ENCODE measurements around the gene MYBPH.

The MYBPH gene

DNA sequence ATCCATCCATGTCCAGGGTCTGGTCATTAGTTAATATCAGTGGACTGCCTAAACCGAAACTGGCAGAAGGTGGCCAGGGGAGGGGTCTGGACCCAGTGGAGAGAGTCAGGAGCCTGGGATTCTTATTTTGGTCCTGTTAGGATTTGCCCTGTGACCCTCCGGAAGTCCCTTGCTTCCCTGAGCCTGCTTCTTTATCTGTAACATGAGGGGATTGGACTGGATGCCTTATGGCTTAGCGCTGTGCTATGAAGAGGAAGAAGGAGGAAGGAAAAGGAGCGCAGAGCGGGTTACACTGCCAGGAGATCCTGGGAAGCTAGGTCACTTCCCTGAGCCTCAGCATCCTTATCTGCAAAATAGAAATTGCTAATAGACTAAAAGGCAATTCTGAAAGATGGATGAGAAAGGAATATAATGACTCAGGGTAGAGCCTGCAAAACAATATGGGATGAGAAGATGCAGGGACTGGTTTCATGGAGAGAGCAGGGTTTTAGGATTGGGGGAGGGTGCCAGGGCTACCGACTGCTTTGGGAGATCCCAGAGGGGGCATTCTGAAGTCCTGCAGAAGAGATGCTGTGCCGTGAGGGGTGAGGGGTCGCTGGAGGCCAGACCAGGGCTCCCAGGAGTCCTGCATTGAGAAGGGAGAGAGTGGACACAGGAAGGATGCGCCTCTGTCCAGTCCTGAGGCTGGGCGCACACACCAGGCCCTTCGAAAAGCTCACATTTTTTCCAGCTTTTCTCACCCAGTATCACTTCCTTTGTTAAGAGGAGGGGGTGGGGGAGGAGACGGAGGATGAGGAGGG is 48.6 kb downstream of the MYBPH start:
- DNase-seq = no peak

GRCh38 chr1:203126151-203126865 is 49.3 kb downstream of the MYBPH start:
- no peak for DNase-seq

GRCh38 chr1:203124546-203125317 is 50.9 kb downstream of the MYBPH start:
- no peak for DNase-seq

DNA sequence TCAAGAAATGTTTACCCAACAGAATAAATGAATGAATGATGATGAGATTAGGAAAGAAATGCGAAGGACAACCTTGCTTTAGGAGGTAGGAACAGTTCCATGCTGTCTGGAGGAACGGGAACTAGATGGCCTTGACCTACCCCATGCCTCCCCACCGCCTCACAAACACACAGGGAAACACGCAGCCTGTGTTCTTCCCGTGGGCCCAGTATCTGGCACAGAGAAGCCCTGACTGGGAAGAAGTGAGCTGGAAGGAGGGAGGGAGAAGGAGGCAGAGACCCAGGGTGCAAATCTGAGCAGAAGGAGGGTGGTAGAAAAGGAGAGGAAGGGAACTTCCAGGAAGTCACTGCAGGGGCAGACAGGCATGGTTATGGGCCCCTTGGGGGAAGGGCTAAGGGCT is 51.6 kb downstream of the MYBPH start:
- DNase-seq = no peak

GRCh38 chr1:203122159-203122558 is 53.5 kb downstream of the MYBPH start:
- DNase-seq = no peak

DNA sequence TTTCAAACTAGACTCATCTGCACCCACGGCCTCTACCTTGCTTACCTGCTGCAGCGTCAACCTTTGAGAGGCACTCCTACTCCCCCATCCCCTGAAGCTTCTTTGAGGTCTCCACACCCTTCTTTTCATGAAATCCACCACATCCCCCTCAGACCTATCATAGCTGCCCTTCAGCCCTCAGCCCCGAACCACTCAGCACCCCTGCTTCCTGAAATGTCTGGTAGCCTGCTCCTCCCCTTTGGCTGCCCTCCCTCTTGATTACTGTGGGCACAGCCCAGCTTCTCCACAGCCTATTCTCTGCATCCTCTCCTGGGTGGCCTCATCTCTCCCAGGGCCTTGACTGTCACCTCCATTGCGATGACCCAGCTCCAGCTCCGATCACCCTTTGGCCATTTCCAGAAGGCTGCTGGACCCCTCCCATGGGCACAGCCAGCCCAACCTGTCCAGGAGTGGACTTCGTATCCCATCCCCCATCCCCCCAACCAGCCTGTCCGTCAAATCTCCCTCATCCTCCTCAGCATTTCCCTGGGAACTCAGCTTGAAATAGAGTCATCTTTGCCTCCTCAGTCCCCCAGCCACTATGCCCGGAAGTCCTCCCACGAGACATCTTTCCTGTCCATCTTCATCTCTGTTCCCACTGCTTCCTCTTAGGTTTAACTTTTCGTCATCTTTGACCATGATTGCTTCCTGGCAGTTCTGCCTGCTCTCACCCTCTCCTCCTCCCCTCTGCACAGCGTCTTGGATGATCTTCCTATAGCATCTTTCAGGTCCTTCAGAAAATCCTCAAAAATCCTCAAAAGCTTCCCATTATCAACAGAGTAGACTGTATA is 54.2 kb downstream of the MYBPH start:
- DNase-seq = no peak

- no peak for DNase-seq
Observed at GRCh38 chr1:203120325-203121153, 55.1 kb downstream of the MYBPH start.

Data from NCI-H2081 treated with DMSO at 0.1 percent for 48 hours (cell line).